ENCODE data around the gene LRRN2. TPM values are rescaled to one million over a fixed set of nuclear protein-coding genes. Genes with fewer than 3 reads are reported as not detected.
A peak's percentile ranks its signal among the peaks of the same experiment; 100 is the strongest.

The LRRN2 gene
- total and polyA plus RNA-seq, 2 of the 8 experiments (the other 6 are each of a cell fraction or from before 2014, with no cell fraction given), result 1.8 to 2.3 TPM

DNA sequence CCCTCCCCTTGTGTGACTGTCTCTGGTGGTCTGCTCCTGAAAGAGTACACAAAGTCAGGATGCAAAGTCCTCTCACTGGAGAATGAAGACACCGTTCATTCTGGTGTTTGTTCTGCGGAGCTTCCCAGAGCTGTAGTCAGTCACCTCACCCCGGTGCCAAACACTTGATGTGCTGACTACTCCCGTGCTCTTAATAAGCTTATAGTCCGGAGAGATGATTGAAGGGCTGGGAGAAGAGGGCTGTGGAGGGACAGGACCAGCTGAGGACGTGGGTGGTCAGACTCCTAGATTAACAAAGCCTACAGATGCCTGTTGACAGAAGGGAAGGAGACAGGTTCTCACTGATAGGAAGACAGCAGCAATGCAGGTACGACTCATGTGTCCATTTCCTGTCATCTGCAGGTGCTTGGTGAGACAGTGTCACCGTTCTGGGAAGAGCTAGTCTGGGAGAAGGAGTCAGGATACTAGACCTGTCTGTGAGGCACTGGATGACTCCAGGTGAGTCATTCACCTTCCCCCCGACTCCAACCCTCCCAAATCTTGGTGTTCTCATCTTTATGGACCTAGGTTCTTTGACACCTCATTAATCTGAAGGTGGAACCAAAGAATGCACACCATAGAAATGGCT lies 40.4 kb upstream of the LRRN2 start:
- no peaks in the 10 kb centered on the region for H3K79me2 ChIP-seq (ENCODE audit: control insufficient read depth in 1 of 2, insufficient read depth in 2 of 2, low read length in 2 of 2)
- no peak overlapping the region for H3K56ac ChIP-seq (replicated peaks; ENCODE audit: insufficient read length, low read depth, low read length)
- H3K4me3 ChIP-seq (ENCODE audit: extremely low read depth in 1 of 4, insufficient read depth in 2 of 4, low read depth in 3 of 4, low read length in 4 of 4), result no peak overlapping the region
- ChIA-PET CTCF (ENCODE audit: partially characterized antibody) (interaction anchor here (0.9 to 2.7 kb wide), 3 partner anchors 10 to 21 kb away, joined by 3 to 12 read pairs (median 4); no protein-coding TSS in a partner anchor), POLR2A (ENCODE audit: partially characterized antibody) (no interaction called here)
- H3K4ac ChIP-seq (replicated peaks; ENCODE audit: insufficient read length, low read depth, low read length), result no peak overlapping the region
- DNase-seq (ENCODE audit: low read depth in 1 of 2, low spot score in 2 of 2), result peak in 1 of 2 experiments; percentile 22
- no peak overlapping the region for H2AK5ac ChIP-seq (ENCODE audit: low read depth, low read length)
- H3K18ac ChIP-seq (ENCODE audit: extremely low read depth, low read length), result no peak overlapping the region
- TF ChIP-seq CBX5 (IDR thresholded peaks at IDR 0.05; ENCODE audit: low read depth, low read length) (no peak), RAD21 (IDR thresholded peaks at IDR 0.05 in 1 of 2, conservative IDR thresholded peaks at IDR 0.05 in 1 of 2; ENCODE audit: low read depth in 2 of 2, low read length in 2 of 2) (no peak), HDAC2 (IDR thresholded peaks at IDR 0.05; ENCODE audit: borderline replicate concordance in 1 of 2, low read depth in 2 of 2, low read length in 2 of 2) (no peak), FOSL1 (IDR thresholded peaks at IDR 0.05; ENCODE audit: insufficient read depth, low read depth, low read length) (no peak), POU5F1 (IDR thresholded peaks at IDR 0.05; ENCODE audit: low read depth, low read length) (no peak), EGR1 (IDR thresholded peaks at IDR 0.05; ENCODE audit: borderline replicate concordance, low read depth, low read length) (no peak), TAF1 (IDR thresholded peaks at IDR 0.05; ENCODE audit: low read depth, low read length) (no peak), JUN (IDR thresholded peaks at IDR 0.05; ENCODE audit: low read depth, low read length) (no peak)
- TF ChIP-seq, protein P1, sequence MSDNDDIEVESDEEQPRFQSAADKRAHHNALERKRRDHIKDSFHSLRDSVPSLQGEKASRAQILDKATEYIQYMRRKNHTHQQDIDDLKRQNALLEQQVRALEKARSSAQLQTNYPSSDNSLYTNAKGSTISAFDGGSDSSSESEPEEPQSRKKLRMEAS (IDR thresholded peaks at IDR 0.05), result no peak
- no peaks in the 10 kb centered on the region for H3K36me3 ChIP-seq (ENCODE audit: control insufficient read depth in 2 of 4, insufficient read depth in 4 of 4, low read length in 3 of 4)
- H2BK12ac ChIP-seq (ENCODE audit: low read depth, low read length), result no peak overlapping the region
- no peaks in the 10 kb centered on the region for H4K20me1 ChIP-seq (replicated peaks in 1 of 2; ENCODE audit: control insufficient read depth in 1 of 2, insufficient read depth in 2 of 2, low read length in 2 of 2)
- no peak overlapping the region for H2BK120ac ChIP-seq (replicated peaks; ENCODE audit: low read depth, low read length)
- WGBS, 2 experiments (ENCODE audit: extremely low coverage in 1 of 2, insufficient coverage in 1 of 2, insufficient read length in 1 of 2, insufficient replicate concordance in 2 of 2, low coverage in 1 of 2, low lambda C conversion rate in 2 of 2, missing lambda C conversion rate in 1 of 2), result 90% methylated on average over 9 of the region's 9 CpGs; no CpG with 5 or more reads in 1 of the 2 experiments
- H4K8ac ChIP-seq (ENCODE audit: extremely low read depth, insufficient read depth, low read length), result no peak overlapping the region
- no peaks in the 10 kb centered on the region for H3K79me1 ChIP-seq (ENCODE audit: low read depth, low read length)
- H3K4me2 ChIP-seq (ENCODE audit: insufficient read depth in 1 of 2, low read depth in 2 of 2, low read length in 2 of 2), result no peak overlapping the region
- H3K27me3 ChIP-seq (replicated peaks in 1 of 4; ENCODE audit: control insufficient read depth in 3 of 4, extremely low read depth in 1 of 4, insufficient read depth in 3 of 4, low read length in 3 of 4), result peaks cover 0 to 2% (median 0%) of the 10 kb centered on the region in 4 experiments; a peak in 3 of 7 replicates
- no peak overlapping the region for H2BK20ac ChIP-seq (ENCODE audit: low read length)
- no peak overlapping the region for H2AFZ ChIP-seq (ENCODE audit: low read length)
- no peak overlapping the region for H2BK15ac ChIP-seq (ENCODE audit: low read length)
- H3K4me1 ChIP-seq (replicated peaks in 1 of 4; ENCODE audit: control insufficient read depth in 3 of 4, insufficient read depth in 4 of 4, low read length in 3 of 4), result peaks cover 0 to 4% (median 1%) of the 10 kb centered on the region in 4 experiments; a peak in 3 of 7 replicates
- no peaks in the 10 kb centered on the region for H3K23me2 ChIP-seq (ENCODE audit: low read depth, low read length)
- H3K9ac ChIP-seq (replicated peaks in 1 of 4; ENCODE audit: extremely low read depth in 1 of 4, low read depth in 3 of 4, low read length in 3 of 4), result no peak overlapping the region
- no peak overlapping the region for H4K5ac ChIP-seq (ENCODE audit: insufficient read length, low read depth, low read length)
- H4K91ac ChIP-seq (replicated peaks; ENCODE audit: insufficient read length, low read length), result no peak overlapping the region
- H3K9me3 ChIP-seq (ENCODE audit: insufficient read depth in 2 of 2, low read depth in 1 of 2, low read length in 1 of 2), result no peaks in the 10 kb centered on the region
- H3K14ac ChIP-seq (ENCODE audit: insufficient read length), result no peak overlapping the region
- H3K23ac ChIP-seq (ENCODE audit: insufficient read length), result no peak overlapping the region
- H2BK5ac ChIP-seq (ENCODE audit: low read depth, low read length), result no peak overlapping the region
- H3K27ac ChIP-seq (ENCODE audit: low read depth, low read length), result no peak overlapping the region
- FAIRE-seq, result no peak
